SU-DHL-6 (cell line): Measurements from ENCODE around the gene SLC45A1.

ENCODE experiments used
- H2AFZ ChIP-seq: fragments of 200-600 bp; sonication (generic); 2 replicates; pipeline ENCODE4 v1.6.1; 2014; ENCODE audit warnings: low read depth, mild to moderate bottlenecking, moderate library complexity, mixed read lengths, antibody characterized with exemption, low read length; ENCODE audit not compliant: severe bottlenecking
- H3F3A ChIP-seq: fragments of 200-600 bp; shearing (Covaris generic); 2 replicates; pipeline ENCODE4 v1.6.0; 2016; ENCODE audit warnings: antibody characterized with exemption, mild to moderate bottlenecking; ENCODE audit not compliant: insufficient read depth
- H3K27ac ChIP-seq: fragments of 200-600 bp; sonication (generic); 2 replicates; pipeline ENCODE4 v1.5.1; 2016; ENCODE audit warnings: low read depth, mild to moderate bottlenecking, low read length, moderate library complexity, mixed read lengths
- H3K27me3 ChIP-seq: fragments of 200-600 bp; sonication (generic), shearing (Covaris generic); 2 replicates; pipeline ENCODE4 v1.6.0; 2014; ENCODE audit warnings: mild to moderate bottlenecking, low read length
- H3K36me3 ChIP-seq: fragments of 200-600 bp; sonication (generic); 2 replicates; pipeline ENCODE4 v1.6.1; 2014; ENCODE audit warnings: mild to moderate bottlenecking, low read length, mixed read lengths
- H3K4me2 ChIP-seq: fragments of 300-600, 200-600 bp; shearing (Covaris generic), sonication (generic); 2 replicates; pipeline ENCODE4 v1.6.0; 2014; ENCODE audit warnings: low read length, low read depth, mild to moderate bottlenecking; ENCODE audit not compliant: poor library complexity, severe bottlenecking
- H3K4me3 ChIP-seq: fragments of 200-600 bp; sonication (generic); 2 replicates; pipeline ENCODE4 v1.5.1; 2014; ENCODE audit warnings: antibody characterized with exemption, low read length, mild to moderate bottlenecking, mixed read lengths; ENCODE audit not compliant: insufficient read depth, poor library complexity, severe bottlenecking
- H3K79me2 ChIP-seq: fragments of 200-600 bp; sonication (generic); 2 replicates; pipeline ENCODE4 v1.6.1; 2014; ENCODE audit warnings: mild to moderate bottlenecking, low read length, moderate library complexity; ENCODE audit not compliant: insufficient read depth
- H3K9ac ChIP-seq: fragments of 200-600 bp; sonication (generic); 2 replicates; pipeline ENCODE4 v1.7.0; 2014; ENCODE audit warnings: mild to moderate bottlenecking, low read length
- H3K9me2 ChIP-seq: fragments of 200-600 bp; sonication (generic); replicated peaks from 2 replicates; pipeline ENCODE4 v1.6.1; 2014; ENCODE audit warnings: low read length; ENCODE audit not compliant: insufficient read depth
- H3K9me3 ChIP-seq: fragments of 200-600 bp; sonication (generic); 2 replicates; pipeline ENCODE4 v1.6.1; 2014; ENCODE audit warnings: low read length, mixed read lengths; ENCODE audit not compliant: insufficient read depth
- H4K20me1 ChIP-seq: fragments of 200-600 bp; sonication (generic); 2 replicates; pipeline ENCODE4 v1.6.1; 2014; ENCODE audit warnings: low read depth, mild to moderate bottlenecking, antibody characterized with exemption, low read length, moderate library complexity, mixed read lengths
- EZH2phosphoT487 ChIP-seq: fragments of 200-600 bp; sonication (generic), shearing (Covaris generic); conservative IDR thresholded peaks from 2 replicates; pipeline ENCODE4 v1.6.1; 2018; ENCODE audit warnings: mild to moderate bottlenecking, antibody characterized with exemption, low read length, moderate library complexity, mixed read lengths
- TF ChIP-seq, protein P1 (sequence below): fragments of 200-600 bp; sonication (generic); IDR thresholded peaks from one replicate; pipeline ENCODE4 v1.5.1; 2017; ENCODE audit warnings: antibody characterized with exemption, mild to moderate bottlenecking, low read length, moderate library complexity; ENCODE audit not compliant: insufficient read depth, poor library complexity, severe bottlenecking

SLC45A1 gene

DNA sequence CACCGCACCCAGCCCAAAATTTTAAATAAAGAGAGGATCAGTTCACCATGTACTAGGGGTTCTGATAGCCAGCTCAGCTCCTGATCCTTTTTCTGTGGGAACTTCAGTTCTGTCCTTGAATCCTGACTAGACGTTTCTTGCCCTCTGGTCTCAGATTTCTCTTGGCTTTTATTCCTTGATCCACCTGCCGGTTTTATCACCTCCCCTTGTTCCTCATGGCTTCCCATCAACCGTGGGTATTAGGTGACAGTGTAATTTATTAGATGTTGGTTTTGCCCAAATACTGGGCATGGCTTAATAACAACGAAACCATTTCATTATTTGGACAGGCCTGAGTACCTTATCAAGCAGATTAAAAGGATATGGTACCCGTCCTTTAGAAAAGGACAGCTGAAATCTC is 22.5 kb downstream of the SLC45A1 start:
- Histone ChIP-seq H3K79me2 (no peaks in the 10 kb centered on the region), H3F3A (no peaks in the 10 kb centered on the region), H3K27ac (no peak overlapping the region), H3K9me2 (no peaks in the 10 kb centered on the region), H4K20me1 (no peaks in the 10 kb centered on the region), H3K4me3 (no peak overlapping the region), H2AFZ (no peak overlapping the region), H3K9ac (no peak overlapping the region), H3K27me3 (no peaks in the 10 kb centered on the region), H3K36me3 (no peaks in the 10 kb centered on the region), H3K9me3 (no peaks in the 10 kb centered on the region), H3K4me2 (no peak overlapping the region)
- no peak for TF ChIP-seq EZH2phosphoT487
- TF ChIP-seq, protein P1, sequence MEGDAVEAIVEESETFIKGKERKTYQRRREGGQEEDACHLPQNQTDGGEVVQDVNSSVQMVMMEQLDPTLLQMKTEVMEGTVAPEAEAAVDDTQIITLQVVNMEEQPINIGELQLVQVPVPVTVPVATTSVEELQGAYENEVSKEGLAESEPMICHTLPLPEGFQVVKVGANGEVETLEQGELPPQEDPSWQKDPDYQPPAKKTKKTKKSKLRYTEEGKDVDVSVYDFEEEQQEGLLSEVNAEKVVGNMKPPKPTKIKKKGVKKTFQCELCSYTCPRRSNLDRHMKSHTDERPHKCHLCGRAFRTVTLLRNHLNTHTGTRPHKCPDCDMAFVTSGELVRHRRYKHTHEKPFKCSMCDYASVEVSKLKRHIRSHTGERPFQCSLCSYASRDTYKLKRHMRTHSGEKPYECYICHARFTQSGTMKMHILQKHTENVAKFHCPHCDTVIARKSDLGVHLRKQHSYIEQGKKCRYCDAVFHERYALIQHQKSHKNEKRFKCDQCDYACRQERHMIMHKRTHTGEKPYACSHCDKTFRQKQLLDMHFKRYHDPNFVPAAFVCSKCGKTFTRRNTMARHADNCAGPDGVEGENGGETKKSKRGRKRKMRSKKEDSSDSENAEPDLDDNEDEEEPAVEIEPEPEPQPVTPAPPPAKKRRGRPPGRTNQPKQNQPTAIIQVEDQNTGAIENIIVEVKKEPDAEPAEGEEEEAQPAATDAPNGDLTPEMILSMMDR: no peak

DNA sequence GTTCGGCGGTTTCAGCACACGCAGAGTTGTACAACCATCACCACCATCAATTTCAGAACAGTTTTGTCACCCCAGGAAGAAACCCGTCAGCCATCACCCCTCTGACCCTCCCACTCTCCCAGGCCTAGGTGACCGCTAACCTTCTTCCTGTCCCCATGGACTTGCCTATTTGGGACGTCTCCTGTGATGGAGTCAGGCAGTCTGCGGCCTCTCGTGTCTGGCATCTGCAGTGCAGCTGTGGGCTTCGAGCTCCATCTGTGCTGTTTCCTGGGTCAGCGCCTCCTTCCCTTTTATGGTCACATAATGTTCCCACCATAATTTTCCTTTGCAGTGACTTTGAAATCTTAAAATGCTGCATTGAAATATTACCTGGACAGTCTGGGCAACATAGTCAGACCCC is 24.4 kb downstream of the SLC45A1 start:
- Histone ChIP-seq H3K36me3 (no peaks in the 10 kb centered on the region), H3K27ac (no peak overlapping the region), H3F3A (no peaks in the 10 kb centered on the region), H3K4me2 (no peak overlapping the region), H4K20me1 (no peaks in the 10 kb centered on the region), H3K4me3 (no peak overlapping the region), H3K9me2 (no peaks in the 10 kb centered on the region), H3K9ac (no peak overlapping the region), H3K79me2 (no peaks in the 10 kb centered on the region), H2AFZ (no peak overlapping the region), H3K27me3 (no peaks in the 10 kb centered on the region), H3K9me3 (no peaks in the 10 kb centered on the region)
- TF ChIP-seq EZH2phosphoT487: no peak
- TF ChIP-seq, protein P1: no peak

DNA sequence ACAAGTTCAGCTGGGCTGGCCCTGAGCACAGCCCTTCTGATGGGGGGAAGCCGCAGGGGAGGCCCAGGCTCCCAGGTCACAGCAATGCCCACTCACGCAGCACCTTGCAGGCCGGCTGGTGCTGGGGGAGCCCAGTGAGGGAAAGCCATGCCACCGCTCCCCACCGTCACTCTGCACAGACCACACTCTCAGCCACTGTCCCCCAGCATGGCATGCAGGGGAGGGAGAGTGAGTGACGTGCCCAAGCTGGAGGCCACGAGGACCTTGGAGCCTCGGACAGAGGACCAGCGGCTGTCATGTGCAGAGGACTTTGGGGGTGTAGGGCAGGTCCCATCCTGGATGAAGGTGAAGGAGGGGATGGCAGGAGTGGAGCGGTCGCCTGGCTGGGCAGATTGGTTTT is 25.1 kb downstream of the SLC45A1 start:
- Histone ChIP-seq H3F3A (no peaks in the 10 kb centered on the region), H3K9ac (no peak overlapping the region)

More for the DNA sequence above, 25.1 kb downstream of the SLC45A1 start:
- H3K4me2 ChIP-seq: no peak overlapping the region
- no peak overlapping the region for H2AFZ ChIP-seq
- H3K4me3 ChIP-seq: no peak overlapping the region
- no peaks in the 10 kb centered on the region for H3K9me2 ChIP-seq
- H3K27me3 ChIP-seq: no peaks in the 10 kb centered on the region
- H4K20me1 ChIP-seq: no peaks in the 10 kb centered on the region
- H3K27ac ChIP-seq: no peak overlapping the region
- H3K36me3 ChIP-seq: no peaks in the 10 kb centered on the region
- no peaks in the 10 kb centered on the region for H3K79me2 ChIP-seq
- no peaks in the 10 kb centered on the region for H3K9me3 ChIP-seq
- TF ChIP-seq EZH2phosphoT487: no peak
- TF ChIP-seq, protein P1: no peak
